HEK293 (cell line): ENCODE data around the gene PABPN1.
A peak's percentile ranks its signal among the peaks of the same experiment; 100 is the strongest.

Experiments
- CTCF ChIA-PET: fragments of 350-600 bp; formaldehyde crosslinking; extraction: SDS; loops from one replicate; lab custom pipeline; 2021; ENCODE audit warnings: antibody characterized with exemption; lab: Yijun Ruan, JAX
- POLR2A ChIA-PET: fragments of 300-600 bp; formaldehyde crosslinking; extraction: SDS; loops from one replicate; lab custom pipeline; 2020; ENCODE audit warnings: antibody characterized with exemption, inconsistent platforms; lab: Yijun Ruan, JAX
- H3K27ac ChIP-seq: fragments of 200-500 bp; sonication (Bioruptor generic); 2 replicates; pipeline ENCODE4 v1.5.1; 2014; ENCODE audit warnings: low read depth, low read length, control low read depth, inconsistent platforms; ENCODE audit errors: extremely low read depth
- H3K36me3 ChIP-seq, 2 experiments: fragments of 200-500 bp in 1 of 2; sonication (Bioruptor generic) in 1 of 2; 1 replicate in 1 of 2; 2 replicates in 1 of 2; pipeline ENCODE4 v1.5.1; 2014 to 2017; ENCODE audit warnings: inconsistent platforms in 2 of 2, low read length in 2 of 2; ENCODE audit not compliant: control insufficient read depth in 2 of 2, insufficient read depth in 1 of 2
- H3K4me1 ChIP-seq: fragments of 200-500 bp; sonication (Bioruptor generic); 2 replicates; pipeline ENCODE4 v1.5.1; 2014; ENCODE audit warnings: mild to moderate bottlenecking, low read length, inconsistent platforms; ENCODE audit not compliant: control insufficient read depth, insufficient read depth
- H3K4me3 ChIP-seq: 2 replicates; pipeline ENCODE4 v1.5.1; 2011; ENCODE audit warnings: low read depth, mild to moderate bottlenecking, control low read depth, low read length, moderate library complexity
- H3K9me3 ChIP-seq: fragments of 200-500 bp; sonication (Bioruptor generic); 2 replicates; pipeline ENCODE4 v1.5.1; 2014; ENCODE audit warnings: low read depth, low read length, inconsistent platforms; ENCODE audit not compliant: control insufficient read depth, insufficient read depth
- GFI1B ChIP-seq: fragments of 450-650 bp; formaldehyde crosslinking; IDR thresholded peaks from 2 replicates; pipeline ENCODE4 v1.5.1; 2016; ENCODE audit warnings: missing biosample characterization, missing genetic modification characterization
- GLI4 ChIP-seq: fragments of 450-650 bp; formaldehyde crosslinking; IDR thresholded peaks from 2 replicates; pipeline ENCODE4 v1.5.1; 2016; ENCODE audit warnings: missing biosample characterization, missing genetic modification characterization
- SETDB1 ChIP-seq: IDR thresholded peaks from one replicate; pipeline ENCODE4 v1.6.1; 2017; ENCODE audit warnings: mild to moderate bottlenecking, low read length, moderate library complexity, mixed read lengths; ENCODE audit not compliant: insufficient read length
- ZNF10 ChIP-seq: fragments of 450-650 bp; formaldehyde crosslinking; IDR thresholded peaks from 2 replicates; pipeline ENCODE4 v1.5.1; 2017; ENCODE audit warnings: missing biosample characterization, missing genetic modification characterization
- ZNF132 ChIP-seq: fragments of 450-650 bp; formaldehyde crosslinking; IDR thresholded peaks from 2 replicates; pipeline ENCODE4 v1.5.1; 2017; ENCODE audit warnings: missing biosample characterization, missing genetic modification characterization, borderline replicate concordance
- ZNF138 ChIP-seq: fragments of 450-650 bp; formaldehyde crosslinking; IDR thresholded peaks from 2 replicates; pipeline ENCODE4 v1.5.1; 2016; ENCODE audit warnings: missing biosample characterization, missing genetic modification characterization, borderline replicate concordance
- ZNF174 ChIP-seq: fragments of 450-650 bp; formaldehyde crosslinking; IDR thresholded peaks from 2 replicates; pipeline ENCODE4 v1.5.0; 2017; ENCODE audit warnings: missing biosample characterization, mild to moderate bottlenecking, missing genetic modification characterization
- ZNF18 ChIP-seq: fragments of 450-650 bp; formaldehyde crosslinking; IDR thresholded peaks from 2 replicates; pipeline ENCODE4 v1.5.1; 2016; ENCODE audit warnings: missing biosample characterization, missing genetic modification characterization
- ZNF223 ChIP-seq: fragments of 450-650 bp; formaldehyde crosslinking; IDR thresholded peaks from 2 replicates; pipeline ENCODE4 v1.5.1; 2016; ENCODE audit warnings: missing biosample characterization, missing genetic modification characterization
- ZNF280C ChIP-seq: fragments of 450-650 bp; formaldehyde crosslinking; IDR thresholded peaks from 2 replicates; pipeline ENCODE4 v1.5.1; 2016; ENCODE audit warnings: missing biosample characterization, missing genetic modification characterization
- ZNF404 ChIP-seq: fragments of 450-650 bp; formaldehyde crosslinking; IDR thresholded peaks from 2 replicates; pipeline ENCODE4 v1.5.1; 2017; ENCODE audit warnings: missing biosample characterization, missing genetic modification characterization
- ZNF48 ChIP-seq: fragments of 450-650 bp; formaldehyde crosslinking; IDR thresholded peaks from 2 replicates; pipeline ENCODE4 v1.5.1; 2016; ENCODE audit warnings: missing biosample characterization, missing genetic modification characterization
- ZNF501 ChIP-seq: fragments of 450-650 bp; formaldehyde crosslinking; IDR thresholded peaks from 2 replicates; pipeline ENCODE4 v1.5.1; 2016; ENCODE audit warnings: missing biosample characterization, missing genetic modification characterization
- ZNF518A ChIP-seq: fragments of 450-650 bp; formaldehyde crosslinking; conservative IDR thresholded peaks from 2 replicates; pipeline ENCODE4 v1.5.1; 2016; ENCODE audit warnings: low read depth, missing biosample characterization, missing genetic modification characterization
- ZNF549 ChIP-seq: fragments of 450-650 bp; IDR thresholded peaks from 2 replicates; pipeline ENCODE4 v1.5.1; 2018; ENCODE audit warnings: missing biosample characterization, missing genetic modification characterization, mild to moderate bottlenecking, inconsistent platforms, moderate library complexity
- ZNF626 ChIP-seq: fragments of 450-650 bp; sonication (Bioruptor Pico); formaldehyde crosslinking; IDR thresholded peaks from 2 replicates; pipeline ENCODE4 v1.5.1; 2018; ENCODE audit warnings: missing biosample characterization, missing genetic modification characterization, inconsistent platforms
- ZNF777 ChIP-seq: fragments of 450-650 bp; formaldehyde crosslinking; IDR thresholded peaks from 2 replicates; pipeline ENCODE4 v1.5.1; 2017; ENCODE audit warnings: missing biosample characterization, missing genetic modification characterization, borderline replicate concordance

Gene PABPN1

GRCh38 chr14:23335623-23336022, 14.4 kb downstream of the PABPN1 start (continued):
- TF ChIP-seq ZNF626 (tag by site-specific recombination) (no peak), ZNF777 (no peak), GFI1B (tag by site-specific recombination) (no peak), ZNF223 (no peak)
- TF ChIP-seq, all 188 proteins: peak for 0

- CTCF ChIA-PET = interaction anchor here (0.6 to 0.9 kb wide), 2 partner anchors 40 to 231 kb away, joined by 3 to 4 read pairs; no protein-coding TSS in a partner anchor
- TF ChIP-seq ZNF48 (tag by site-specific recombination) = no peak
- TF ChIP-seq GLI4 = no peak
- TF ChIP-seq ZNF132 (tag by site-specific recombination) = no peak
- no peak for TF ChIP-seq ZNF10
- TF ChIP-seq SETDB1 = peak; percentile 98
- no peak for TF ChIP-seq ZNF138 (tag by site-specific recombination)
- TF ChIP-seq ZNF174 = no peak
- TF ChIP-seq ZNF518A (tag by site-specific recombination) = peak; percentile 33; the same call in 1 of the 2 replicates
- TF ChIP-seq ZNF501 (tag by site-specific recombination) = no peak
- no peak for TF ChIP-seq ZNF549
- no peak for TF ChIP-seq ZNF280C (tag by site-specific recombination)
- no peak for TF ChIP-seq ZNF18
- no peak for TF ChIP-seq ZNF404 (tag by site-specific recombination)
- H3K36me3 ChIP-seq = no peaks in the 10 kb centered on the region
- POLR2A ChIA-PET = no interaction called here
- no peaks in the 10 kb centered on the region for H3K4me1 ChIP-seq
- no peak overlapping the region for H3K4me3 ChIP-seq
- H3K27ac ChIP-seq = no peak overlapping the region
- H3K9me3 ChIP-seq = no peaks in the 10 kb centered on the region
Measured at GRCh38 chr14:23339506-23340268, 18.4 kb downstream of the PABPN1 start.
